Germinal center (tissue), 1 donor: ENCODE measurements around the gene PGM2.
A peak's percentile ranks its signal among the peaks of the same experiment; 100 is the strongest.

ENCODE experiments used
- DNase-seq: peaks from one replicate; pipeline ENCODE4 v3.0.0; 2012; ENCODE audit warnings: mixed read lengths, low spot score

Gene PGM2

GRCh38 chr4:37864786-37865185 lies 38.3 kb downstream of the PGM2 start:
- DNase-seq: no peak

- DNase-seq: no peak
These were observed 39.0 kb downstream of the PGM2 start for GRCh38 chr4:37865450-37865849.

- no peak for DNase-seq
These were observed 40.6 kb downstream of the PGM2 start for GRCh38 chr4:37867102-37867501.

- DNase-seq: no peak
These were observed 41.8 kb downstream of the PGM2 start for GRCh38 chr4:37868238-37868637.

DNA sequence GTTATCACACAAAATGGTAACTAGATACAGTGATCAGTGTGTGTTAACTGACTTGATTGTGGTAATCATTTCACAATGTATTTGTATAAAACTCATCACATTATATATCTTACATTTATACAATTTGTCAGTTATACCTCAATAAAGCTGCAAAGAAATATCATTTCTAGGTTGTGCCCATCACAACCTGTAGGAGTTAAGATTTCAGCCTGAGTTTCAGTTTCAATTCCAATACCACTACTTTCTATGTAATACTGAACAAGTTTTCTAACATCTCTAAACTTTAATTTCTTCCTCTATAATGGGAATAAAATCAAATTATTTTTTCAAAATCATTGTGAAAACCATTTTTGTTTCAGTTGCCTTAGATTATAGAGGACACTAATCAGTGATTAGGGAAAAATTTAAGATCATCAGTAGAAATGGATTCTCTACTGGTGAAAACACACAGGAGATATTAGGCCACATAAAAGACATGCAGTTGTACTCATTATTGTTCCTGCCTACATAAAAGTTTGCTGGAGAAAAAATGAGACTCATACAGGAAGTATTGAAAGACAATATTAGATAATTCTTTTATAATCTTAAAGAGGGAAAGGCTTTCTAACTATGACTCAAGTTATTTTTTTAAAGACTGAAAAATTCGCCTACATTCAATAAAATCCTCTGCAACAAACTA lies 46.0 kb downstream of the PGM2 start:
- no peak for DNase-seq

DNA sequence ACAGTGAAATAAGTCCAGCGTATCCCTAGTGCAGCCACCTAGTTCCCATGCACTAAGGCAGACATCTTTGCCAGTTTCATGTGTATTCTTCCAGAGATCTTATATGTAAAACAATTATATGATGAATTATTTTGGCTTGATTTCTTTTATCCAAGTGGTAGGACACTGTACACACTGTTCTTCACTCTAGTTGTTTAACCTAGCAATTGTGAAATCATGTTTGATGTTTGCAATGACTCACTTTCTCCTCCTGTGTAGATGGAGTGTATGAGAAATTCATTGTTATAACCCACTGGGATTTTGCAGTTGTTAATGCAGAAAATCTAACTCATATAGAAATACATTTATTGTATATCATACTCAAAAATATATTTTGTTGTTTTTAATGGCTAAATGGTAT lies 46.9 kb downstream of the PGM2 start:
- no peak for DNase-seq

- no peak for DNase-seq
These were observed 49.7 kb downstream of the PGM2 start for GRCh38 chr4:37876156-37876555.

DNA sequence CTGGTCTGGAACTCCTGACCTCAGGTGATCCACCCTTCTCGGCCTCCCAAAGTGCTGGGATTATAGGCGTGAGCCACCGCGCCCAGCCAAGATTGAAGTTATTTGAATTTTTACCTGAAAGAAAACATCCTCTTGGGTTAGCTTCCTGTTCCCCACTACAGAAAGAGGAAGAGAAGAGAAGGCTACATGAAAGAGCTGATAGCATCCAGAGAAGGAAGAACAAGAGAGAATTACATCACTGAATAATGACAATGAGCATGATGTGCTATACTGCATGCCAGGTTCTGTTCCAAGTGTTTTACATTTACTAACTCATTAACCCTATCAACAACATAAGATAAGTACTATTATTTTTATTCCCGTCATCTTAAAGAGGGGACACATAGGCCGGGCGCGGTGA lies 52.9 kb downstream of the PGM2 start:
- no peak for DNase-seq

DNA sequence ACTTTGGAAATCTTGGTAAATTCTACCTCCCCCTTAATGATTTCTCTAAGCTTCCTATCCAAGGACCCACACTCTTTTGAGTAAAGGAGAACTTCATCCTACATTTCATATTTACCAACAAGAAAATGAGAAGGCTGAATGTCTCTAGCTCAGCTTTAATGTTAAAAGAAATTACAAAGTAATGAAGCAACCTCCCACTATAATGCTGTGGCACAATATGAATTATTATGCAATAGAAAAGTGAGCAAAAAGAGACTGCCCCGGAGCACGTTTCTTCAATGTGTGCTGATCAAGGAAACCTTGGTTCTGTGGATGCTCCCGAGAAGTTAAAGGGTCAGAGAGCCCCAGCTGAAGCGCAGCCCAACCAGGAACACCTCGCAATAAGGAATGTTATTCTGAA lies 55.3 kb downstream of the PGM2 start:
- no peak for DNase-seq

- no peak for DNase-seq
These were observed 56.3 kb downstream of the PGM2 start for GRCh38 chr4:37882665-37883296.

GRCh38 chr4:37884855-37885487 lies 58.5 kb downstream of the PGM2 start:
- DNase-seq: no peak

DNA sequence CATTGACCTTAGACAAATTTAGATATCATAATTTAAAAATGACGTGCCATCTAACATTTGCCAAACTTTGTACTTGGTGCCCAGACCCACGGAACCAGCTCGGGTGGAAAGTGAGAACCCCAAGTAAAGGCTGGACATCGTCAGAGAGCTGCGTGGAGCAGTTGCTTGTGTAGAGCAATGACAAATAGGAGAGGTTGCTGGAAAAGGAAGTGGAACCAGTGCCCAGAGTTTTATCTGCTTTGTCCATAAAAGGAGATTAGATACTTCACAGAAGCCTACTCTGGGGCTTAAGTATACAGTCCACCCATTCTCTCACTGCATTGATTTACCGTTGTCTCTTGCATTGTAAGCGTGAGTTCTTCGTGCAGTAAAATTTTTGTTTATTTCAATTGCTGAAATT lies 59.0 kb downstream of the PGM2 start:
- no peak for DNase-seq

DNA sequence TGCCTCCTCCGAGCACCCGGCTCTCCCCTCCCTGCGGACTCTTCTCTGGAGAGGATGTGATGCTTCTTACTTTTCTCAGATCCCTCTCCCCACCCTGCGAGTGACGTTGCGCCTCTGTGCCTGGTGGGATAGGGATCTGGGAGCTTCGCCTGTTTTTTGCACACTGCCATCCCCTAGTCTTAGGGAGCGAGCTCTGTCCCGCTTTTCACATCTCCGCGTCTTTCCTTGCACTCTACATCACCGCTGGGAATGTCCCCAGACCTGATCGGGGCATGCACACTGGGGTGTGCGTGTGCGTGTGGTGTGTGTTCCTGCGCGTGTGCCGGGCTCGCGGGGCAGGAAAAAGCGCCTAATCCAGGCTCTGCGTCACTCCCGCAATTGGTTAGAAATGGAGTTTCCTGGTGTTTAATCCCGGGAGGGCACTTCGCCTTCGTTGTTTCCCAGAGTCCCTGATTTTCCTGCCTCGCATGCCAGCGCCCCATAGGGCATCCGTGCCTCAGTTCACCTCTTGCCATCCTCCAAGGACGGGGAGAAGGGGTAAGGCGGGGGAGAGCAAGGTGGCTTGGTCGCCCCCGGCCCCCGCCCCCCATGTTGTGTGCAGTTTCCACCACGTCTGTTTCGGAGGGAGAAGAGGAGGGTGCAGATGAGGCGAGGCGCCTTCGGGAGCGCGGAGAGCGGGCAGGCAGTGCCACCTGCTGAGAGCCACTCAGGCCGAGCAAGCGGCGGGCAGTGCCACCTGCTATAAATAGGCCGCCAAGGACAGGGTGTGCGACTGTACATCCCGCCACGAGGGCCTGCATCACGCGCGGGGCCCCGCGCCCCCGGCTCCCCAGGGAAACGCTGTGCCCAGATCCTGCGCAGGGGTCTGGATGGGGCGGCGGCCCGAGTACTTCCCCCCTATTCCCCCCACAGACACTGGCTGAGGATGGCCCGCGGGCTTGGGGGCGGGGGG lies 63.6 kb downstream of the PGM2 start:
- peak; percentile 52 for DNase-seq

GRCh38 chr4:37890801-37891259 lies 64.3 kb downstream of the PGM2 start, which contains the start of gene TBC1D1:
TSS of gene TBC1D1 (plus strand) at chr4:37891084. CDS start at chr4:37902096, 11,012 bp downstream.
- DNase-seq: no peak

GRCh38 chr4:37891260-37892159 lies 65.0 kb downstream of the PGM2 start:
- DNase-seq: peak; percentile 71

DNA sequence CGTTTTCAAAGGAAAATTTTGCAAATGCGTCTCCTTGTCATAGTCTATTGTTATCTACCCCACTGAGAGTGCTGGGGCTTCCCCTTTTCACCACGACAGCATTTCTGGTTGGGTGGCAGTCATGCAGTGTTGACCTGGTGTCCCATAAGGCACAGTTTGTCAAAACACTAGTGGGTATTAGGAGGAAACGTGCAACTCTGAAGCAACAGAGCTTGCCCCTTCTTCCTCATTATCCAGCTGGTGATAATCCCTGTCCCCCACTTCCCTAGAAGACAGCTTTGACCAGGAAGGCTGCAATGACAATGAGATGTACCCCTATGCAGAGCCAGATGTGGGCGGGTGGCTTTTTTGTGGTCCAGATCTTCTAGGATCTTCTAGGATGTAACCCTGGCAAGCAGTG lies 66.2 kb downstream of the PGM2 start:
- peak; percentile 85 for DNase-seq

DNA sequence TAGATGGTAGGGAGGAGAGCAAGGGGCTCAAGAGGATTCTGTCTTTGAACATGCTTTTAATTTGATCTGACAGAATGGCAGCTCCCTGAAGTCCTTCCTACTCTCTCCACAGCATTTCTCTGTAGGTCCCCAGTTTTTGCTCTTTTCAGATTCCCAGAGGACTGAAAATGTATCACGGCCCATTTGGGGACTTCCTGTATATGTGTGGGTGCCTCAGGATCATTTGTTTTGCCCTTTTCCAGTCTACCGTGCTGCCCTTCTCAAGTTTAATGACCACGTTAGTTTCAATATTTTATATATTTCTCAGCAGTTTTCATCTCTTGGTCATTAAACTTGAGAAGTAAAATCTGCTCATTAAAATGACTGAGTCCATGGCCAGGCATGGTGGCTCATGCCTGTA lies 66.7 kb downstream of the PGM2 start:
- no peak for DNase-seq

DNA sequence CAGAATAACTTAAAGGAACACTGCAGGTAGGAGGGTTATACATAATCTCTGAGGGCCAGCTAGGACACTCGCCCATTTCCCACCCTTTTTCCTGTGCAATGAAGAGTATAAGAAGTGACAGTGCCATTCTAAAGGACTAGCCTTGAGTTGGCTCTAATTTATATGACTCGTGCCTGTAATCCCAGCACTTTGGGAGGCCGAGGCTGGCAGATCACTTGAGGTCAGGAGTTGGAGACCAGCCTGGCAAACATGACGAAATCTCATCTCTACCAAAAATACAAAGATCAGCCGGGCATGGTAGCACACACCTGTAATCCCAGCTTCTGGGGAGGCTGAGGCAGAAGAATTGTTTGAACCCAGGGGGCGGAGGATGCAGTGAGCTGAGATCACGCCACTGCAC lies 68.8 kb downstream of the PGM2 start:
- DNase-seq: no peak

- no peak for DNase-seq
These were observed 69.8 kb downstream of the PGM2 start for GRCh38 chr4:37896206-37896860.

DNA sequence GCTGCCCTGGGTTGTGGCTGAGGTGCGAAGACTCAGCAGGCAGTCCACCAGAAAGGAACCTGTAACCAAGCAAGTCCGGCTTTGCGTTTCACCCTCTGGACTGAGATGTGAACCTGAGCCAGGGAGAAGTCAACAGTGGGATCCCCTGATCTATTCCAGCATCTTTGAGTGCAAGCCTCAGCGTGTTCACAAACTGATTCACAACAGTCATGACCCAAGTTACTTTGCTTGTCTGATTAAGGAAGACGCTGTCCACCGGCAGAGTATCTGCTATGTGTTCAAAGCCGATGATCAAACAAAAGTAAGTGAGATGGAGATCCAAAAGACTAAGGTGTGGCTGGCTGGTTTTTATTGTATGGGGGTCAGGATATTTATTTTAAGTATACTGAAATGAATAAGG lies 75.7 kb downstream of the PGM2 start:
- no peak for DNase-seq
